Activated T-cell treated with anti-CD3 and anti-CD28 coated beads for 24 hours (primary cell): ENCODE results near the gene PTOV1.

Experiments
- DNase-seq: peaks from one replicate; pipeline ENCODE4 v3.0.0-alpha.2; 2020; ENCODE audit warnings: low read depth

PTOV1 gene

GRCh38 chr19:49844138-49845095 is 6.5 kb upstream of the PTOV1 start:
- no peak for DNase-seq

DNA sequence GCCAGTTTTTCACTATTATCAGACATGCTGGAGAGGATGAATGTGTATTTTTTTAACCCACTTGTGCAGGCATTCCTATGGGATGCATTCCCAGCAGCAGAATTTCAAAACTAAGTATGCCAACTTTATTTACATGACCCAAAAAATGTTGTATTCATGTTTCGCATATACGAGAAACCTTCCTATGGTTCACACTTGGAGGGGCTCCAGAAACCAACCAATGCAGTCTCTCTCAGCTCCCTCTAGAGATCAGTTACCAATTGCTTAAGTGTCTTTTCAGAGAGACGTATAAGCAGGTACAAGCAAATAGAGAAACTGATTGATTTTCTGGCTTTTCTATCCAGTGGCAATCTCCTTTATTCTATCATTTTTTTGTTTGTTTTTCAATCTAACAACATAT is 5.5 kb upstream of the PTOV1 start:
- DNase-seq = no peak

GRCh38 chr19:49846408-49846807 is 4.6 kb upstream of the PTOV1 start:
- no peak for DNase-seq

GRCh38 chr19:49847731-49848696 is 2.9 kb upstream of the PTOV1 start:
- no peak for DNase-seq

- DNase-seq = no peak
Observed at GRCh38 chr19:49848938-49849337, 2.0 kb upstream of the PTOV1 start.

DNA sequence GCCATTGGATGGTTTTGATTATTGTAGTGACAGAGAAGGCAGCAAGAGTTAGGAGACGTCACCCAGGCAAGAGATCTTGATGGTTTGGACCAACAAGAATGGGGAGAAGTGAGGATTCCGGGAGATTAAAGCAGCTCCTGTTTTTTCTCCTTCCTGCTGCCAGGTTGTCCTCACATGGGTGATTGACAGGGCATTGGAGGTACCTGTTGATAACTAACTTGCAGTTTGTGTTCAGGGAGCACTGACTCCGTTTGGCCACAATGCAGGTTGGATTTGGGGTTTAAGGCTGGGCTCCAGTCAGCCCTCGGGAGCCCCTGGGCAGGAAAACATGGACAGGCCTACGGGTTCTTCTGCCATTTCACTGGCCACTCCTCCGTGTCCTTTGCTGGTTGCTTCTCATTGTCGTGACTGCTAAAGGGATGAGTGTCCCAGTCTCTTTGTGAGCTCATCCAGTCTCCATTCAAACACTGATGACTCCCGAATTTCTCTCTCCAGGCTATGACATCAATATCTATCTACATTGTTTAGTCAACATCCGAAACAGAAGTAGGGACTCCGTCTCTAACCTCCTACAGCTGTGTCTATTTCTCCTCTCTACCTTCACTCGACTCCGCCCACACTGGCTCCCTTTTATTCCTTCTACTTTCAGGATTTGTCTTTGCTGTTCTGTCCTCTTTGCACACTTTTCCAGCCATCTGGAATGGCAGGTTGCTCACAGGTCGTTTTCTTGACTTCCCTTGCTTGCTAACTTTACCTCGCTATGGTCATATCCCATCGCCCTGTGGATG is 1.3 kb upstream of the PTOV1 start:
- no peak for DNase-seq

DNA sequence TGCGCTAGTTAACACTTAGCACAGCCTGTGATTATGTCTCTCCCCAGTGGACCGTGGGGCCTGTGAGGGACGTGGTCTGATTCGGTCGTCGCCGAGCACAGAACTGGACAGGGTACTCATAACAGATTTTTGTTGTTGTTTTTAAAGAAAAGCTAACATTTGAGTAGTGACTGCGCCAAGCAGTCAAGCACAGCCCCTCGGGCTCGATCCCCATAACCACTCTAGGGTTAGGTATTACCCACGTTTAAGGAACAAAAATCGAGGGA is 805 bp upstream of the PTOV1 start:
- DNase-seq = no peak

DNA sequence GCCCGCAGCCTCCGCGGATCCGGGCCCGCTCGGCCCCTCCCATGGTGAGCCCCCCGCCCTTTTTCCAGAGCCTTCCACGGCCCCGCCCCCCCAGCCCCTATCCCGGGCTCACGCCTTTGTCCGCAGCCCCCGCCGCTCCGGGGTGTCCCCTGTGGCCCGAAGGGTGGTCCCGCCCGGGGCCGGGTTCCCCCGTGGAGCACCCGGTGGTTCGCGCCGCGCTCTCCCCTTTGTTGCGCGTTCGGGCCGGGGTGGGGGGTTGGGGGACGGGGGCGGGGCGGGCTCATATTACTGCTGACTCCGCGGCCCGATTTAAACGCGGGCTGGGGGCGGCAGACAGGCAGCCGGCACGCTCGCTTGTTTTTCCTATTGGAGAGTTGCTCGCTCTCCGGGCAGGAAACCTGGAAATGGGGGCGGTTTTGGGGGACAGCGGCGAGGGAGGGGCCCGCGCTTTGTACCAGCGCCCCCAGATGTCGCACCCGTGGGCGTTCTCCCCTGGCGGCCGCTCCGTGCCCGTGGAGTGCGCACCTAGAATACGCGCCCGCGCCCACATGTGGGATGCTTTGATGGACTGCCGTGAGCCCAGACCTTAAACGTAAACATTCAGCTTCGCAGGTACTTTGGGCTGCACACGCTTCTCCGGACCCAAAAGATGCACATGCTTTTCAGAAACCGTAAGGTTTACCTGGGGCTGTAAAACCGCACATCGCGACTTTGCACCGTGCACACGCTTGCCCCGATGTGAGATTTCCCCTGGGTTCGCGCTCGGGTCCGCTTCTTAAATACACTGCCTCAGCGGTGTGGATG is 699 bp downstream of the PTOV1 start:
- no peak for DNase-seq

DNA sequence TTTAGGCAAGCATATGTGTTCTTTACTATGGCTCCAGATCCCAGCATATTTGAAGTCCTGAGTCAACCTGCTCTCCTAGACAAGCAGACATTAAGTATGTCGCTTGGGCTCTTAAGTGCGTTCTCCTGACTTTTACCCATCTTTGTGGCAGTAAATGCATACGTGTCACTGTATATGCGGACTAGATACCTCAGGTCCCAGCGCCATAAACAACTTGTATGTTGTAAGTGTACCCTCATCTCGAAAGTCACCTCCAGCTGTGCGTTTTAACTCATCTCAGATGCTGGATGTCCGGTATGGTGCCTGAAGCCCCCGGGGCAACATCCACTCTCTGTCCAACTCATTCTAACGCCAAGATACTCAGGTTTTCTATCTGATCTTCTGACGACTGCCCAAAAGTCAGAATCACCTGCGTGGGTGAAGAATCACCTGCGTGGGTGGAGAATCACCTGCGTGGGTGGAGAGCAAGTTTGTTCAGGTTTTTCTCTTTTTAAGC is 1.7 kb downstream of the PTOV1 start:
- no peak for DNase-seq

- no peak for DNase-seq
Observed at GRCh38 chr19:49853852-49854377, 3.0 kb downstream of the PTOV1 start.

GRCh38 chr19:49854378-49855263 is 3.7 kb downstream of the PTOV1 start:
- DNase-seq = no peak

DNA sequence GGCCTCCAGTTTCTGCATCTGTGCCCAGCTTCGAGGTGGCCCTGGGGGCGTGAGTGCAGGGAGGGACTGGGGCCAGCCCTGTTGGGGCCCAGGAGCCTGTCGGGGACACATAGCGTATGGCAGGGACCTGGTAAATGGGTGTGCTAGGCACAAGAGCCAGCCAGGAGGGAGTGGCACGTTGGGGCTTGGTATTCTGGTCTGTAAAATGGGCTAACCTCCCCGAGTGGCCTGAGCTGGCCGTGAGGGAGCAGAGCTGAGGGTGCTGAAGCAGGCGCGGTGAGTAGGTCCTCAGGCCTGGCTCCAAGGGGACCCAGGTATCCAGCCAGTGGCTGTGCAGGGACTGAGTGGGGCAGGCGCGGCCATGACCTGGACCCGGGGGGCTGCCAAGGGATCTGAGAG is 4.3 kb downstream of the PTOV1 start:
- DNase-seq = no peak

DNA sequence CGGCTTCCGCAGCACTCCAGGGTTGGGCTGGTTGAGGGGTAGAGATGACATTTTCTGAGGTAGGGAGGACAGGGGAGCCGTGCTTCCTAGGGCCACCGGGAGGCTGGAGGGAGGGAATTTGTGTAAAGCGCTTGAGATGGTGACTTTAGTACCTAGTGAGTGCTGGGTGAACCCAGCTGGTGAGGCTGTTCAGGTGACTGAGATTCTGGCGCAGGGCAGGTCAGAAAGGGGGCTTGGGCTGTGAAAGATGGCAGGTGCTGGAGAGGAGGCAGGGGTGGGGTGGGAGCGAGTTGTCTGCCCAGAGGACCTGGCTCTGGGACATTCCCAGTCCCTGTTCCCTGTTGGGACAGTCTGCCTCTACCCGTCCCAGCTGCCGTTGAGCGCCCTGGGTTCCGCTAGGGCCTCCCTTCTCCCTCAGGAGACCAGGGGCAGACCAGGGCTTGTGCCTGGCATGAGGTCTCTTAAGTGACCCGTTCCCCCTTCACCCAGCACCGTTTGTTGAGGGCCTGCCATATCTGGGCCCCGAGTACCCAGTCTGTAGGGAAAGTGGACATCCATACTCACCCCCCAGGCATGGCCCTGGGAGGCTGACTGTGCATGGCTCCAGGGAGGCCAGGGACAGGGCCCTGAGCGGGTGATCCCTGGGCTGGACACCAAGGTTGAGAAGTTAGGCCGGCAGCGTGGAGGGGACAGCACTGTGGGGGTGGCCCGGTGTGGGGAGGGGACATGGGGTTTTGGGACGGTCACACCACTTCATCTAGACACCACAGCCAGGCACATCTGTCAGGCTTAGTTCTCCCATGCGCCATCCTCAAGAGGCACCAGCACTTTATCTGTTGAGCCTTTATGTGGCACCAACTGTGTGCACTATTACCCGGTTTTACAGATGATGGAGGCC is 5.0 kb downstream of the PTOV1 start:
- DNase-seq = no peak

GRCh38 chr19:49856574-49857021 is 5.6 kb downstream of the PTOV1 start:
- DNase-seq = no peak

DNA sequence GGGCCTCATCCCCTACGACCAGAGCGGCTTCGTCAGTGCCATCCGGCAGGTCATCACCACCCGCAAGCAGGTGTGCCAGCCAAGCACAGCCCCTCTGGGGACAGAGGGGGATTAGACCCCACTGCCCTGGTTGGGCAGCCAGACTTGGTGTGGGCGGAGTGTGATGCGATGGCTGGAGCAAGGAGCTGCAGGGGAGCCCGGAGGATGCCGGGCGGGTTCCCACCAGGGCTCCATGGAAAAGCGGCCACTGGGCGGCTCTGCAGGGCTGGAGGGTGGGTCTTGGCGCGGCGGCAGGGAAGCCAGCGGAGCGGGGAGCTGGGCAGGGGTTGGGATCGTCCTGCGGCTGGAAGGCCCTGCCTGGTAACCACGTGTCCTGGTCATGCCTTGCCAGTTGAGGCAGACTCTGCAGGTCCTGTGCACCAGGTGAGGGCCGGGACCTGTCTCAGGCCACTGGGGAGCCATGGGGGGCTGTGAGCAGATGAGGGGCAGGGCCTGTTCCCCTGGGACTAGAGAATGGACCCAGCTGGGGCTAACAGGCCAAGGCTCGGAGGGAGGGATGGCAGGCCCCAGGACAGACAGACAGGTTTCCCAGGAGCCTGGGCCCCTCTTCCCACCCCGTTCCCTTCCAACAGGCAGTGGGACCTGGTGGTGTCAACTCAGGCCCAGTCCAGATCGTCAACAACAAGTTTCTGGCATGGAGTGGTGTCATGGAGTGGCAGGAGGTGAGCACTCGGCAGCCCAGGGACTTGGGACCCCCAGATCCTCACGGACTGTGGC is 6.3 kb downstream of the PTOV1 start:
- no peak for DNase-seq

DNA sequence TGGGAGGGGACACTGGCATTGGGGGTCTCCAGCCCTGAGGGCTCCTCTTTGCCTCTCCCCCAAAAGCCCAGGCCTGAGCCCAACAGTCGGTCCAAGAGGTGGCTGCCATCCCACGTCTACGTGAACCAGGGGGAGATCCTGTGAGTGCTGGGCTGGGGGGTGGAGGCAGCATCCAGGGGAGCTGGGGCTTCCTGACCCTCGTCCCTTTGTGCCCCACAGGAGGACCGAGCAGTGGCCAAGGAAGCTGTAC is 6.8 kb downstream of the PTOV1 start:
- no peak for DNase-seq

- DNase-seq = no peak
Observed at GRCh38 chr19:49858088-49858985, 7.4 kb downstream of the PTOV1 start.
